PFSK-1 (cell line): ENCODE results near the gene LRRC28.

Source experiments
- FOXP2 ChIP-seq: optimal IDR thresholded peaks from 2 replicates; pipeline ENCODE3; 2011; ENCODE audit warnings: borderline replicate concordance, control low read depth, inconsistent platforms; ENCODE audit not compliant: insufficient read depth; ENCODE audit errors: extremely low read length, extremely low read depth
- POLR2AphosphoS5 ChIP-seq: IDR thresholded peaks from 2 replicates; pipeline ENCODE4 v1.6.1; 2012; ENCODE audit warnings: low read depth, mild to moderate bottlenecking, control low read depth, low read length, moderate library complexity
- REST ChIP-seq, 2 experiments: IDR thresholded peaks; 2 replicates each; pipeline versions ENCODE4 v1.6.1 to v1.8.0; 2011 to 2012; ENCODE audit warnings: low read depth in 2 of 2, low read length in 2 of 2, control low read depth in 1 of 2, inconsistent platforms in 1 of 2, mild to moderate bottlenecking in 1 of 2, moderate library complexity in 1 of 2; ENCODE audit not compliant: insufficient read depth in 1 of 2
- SIN3A ChIP-seq: IDR thresholded peaks from 2 replicates; pipeline ENCODE4 v1.6.1; 2012; ENCODE audit warnings: mild to moderate bottlenecking, low read length, moderate library complexity, borderline replicate concordance; ENCODE audit not compliant: insufficient read depth
- TAF1 ChIP-seq: IDR thresholded peaks from 2 replicates; pipeline ENCODE4 v1.6.1; 2012; ENCODE audit warnings: low read length, control low read depth, borderline replicate concordance; ENCODE audit not compliant: insufficient read depth

Gene LRRC28

GRCh38 chr15:99211926-99212325, 39.4 kb upstream of the LRRC28 start:
- TF ChIP-seq SIN3A: no peak
- TF ChIP-seq TAF1: no peak
- TF ChIP-seq REST (IDR thresholded peaks at IDR 0.05; ENCODE audit: insufficient read depth in 1 of 2, low read depth in 2 of 2, low read length in 2 of 2): no peak
- TF ChIP-seq FOXP2: no peak

- TF ChIP-seq SIN3A: no peak
- no peak for TF ChIP-seq TAF1
- TF ChIP-seq FOXP2: no peak
- no peak for TF ChIP-seq POLR2AphosphoS5
- TF ChIP-seq REST (IDR thresholded peaks at IDR 0.05; ENCODE audit: insufficient read depth in 1 of 2, low read depth in 2 of 2, low read length in 2 of 2): no peak
Measured at GRCh38 chr15:99212406-99212805, 38.9 kb upstream of the LRRC28 start.

GRCh38 chr15:99213187-99213811, 38.0 kb upstream of the LRRC28 start:
- TF ChIP-seq REST (IDR thresholded peaks at IDR 0.05; ENCODE audit: insufficient read depth in 1 of 2, low read depth in 2 of 2, low read length in 2 of 2) (no peak), POLR2AphosphoS5 (no peak), FOXP2 (no peak)

GRCh38 chr15:99224372-99225214, 26.7 kb upstream of the LRRC28 start:
- TF ChIP-seq POLR2AphosphoS5: no peak
- TF ChIP-seq REST (IDR thresholded peaks at IDR 0.05; ENCODE audit: insufficient read depth in 1 of 2, low read depth in 2 of 2, low read length in 2 of 2): no peak
- TF ChIP-seq SIN3A: no peak
- TF ChIP-seq FOXP2: no peak
- no peak for TF ChIP-seq TAF1
